ENCODE data around the gene WDR64.

GRCh38 chr1:241706257-241706656 lies 54.2 kb downstream of the WDR64 start:
- no peak for TF ChIP-seq CTCF (IDR thresholded peaks at IDR 0.05; ENCODE audit: borderline replicate concordance, extremely low read depth, low read length, poor library complexity, severe bottlenecking)
- TF ChIP-seq EZH2 (IDR thresholded peaks at IDR 0.05; ENCODE audit: borderline replicate concordance, low read depth, low read length, severe bottlenecking): no peak
